Islet precursor cell (in vitro differentiated cells): ENCODE measurements around the gene GRAMD4.

ENCODE experiments used
- DNase-seq: peaks from one replicate; pipeline ENCODE4 v3.0.0-alpha.2; 2018

Gene GRAMD4

DNA sequence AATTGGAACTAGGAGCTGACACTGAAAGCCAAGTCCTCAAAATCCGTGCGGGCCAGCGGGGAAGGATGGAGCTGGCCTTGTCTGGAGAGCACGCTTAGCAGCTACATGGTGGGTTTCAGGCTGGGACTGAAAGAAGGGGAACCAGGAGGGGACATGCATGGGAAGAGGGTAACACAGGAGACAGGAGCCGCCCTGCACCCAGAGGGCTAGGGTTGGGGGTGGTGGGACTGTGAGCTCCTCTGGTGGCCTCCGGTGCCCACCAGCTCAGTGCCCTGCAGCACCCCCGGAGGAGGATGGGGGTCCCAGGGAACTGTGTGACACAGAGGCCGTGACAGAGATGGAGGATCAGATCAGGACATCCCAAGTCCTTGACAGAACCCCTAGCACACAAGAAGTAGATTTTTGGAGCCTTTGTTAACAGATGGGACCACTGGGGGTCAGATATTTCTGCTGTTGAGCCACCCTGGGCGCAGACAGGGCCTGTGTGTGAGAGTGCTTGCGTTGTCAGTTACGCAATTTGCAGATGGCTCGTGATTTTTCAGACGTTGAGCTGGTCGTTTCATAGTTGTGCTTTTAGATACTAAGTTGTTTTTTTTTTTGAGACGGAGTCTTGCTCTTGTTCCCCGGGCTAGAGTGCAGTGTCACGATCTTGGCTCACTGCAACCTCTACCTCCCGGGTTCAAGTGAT, 21.3 kb upstream of the GRAMD4 start:
- DNase-seq = no peak

DNA sequence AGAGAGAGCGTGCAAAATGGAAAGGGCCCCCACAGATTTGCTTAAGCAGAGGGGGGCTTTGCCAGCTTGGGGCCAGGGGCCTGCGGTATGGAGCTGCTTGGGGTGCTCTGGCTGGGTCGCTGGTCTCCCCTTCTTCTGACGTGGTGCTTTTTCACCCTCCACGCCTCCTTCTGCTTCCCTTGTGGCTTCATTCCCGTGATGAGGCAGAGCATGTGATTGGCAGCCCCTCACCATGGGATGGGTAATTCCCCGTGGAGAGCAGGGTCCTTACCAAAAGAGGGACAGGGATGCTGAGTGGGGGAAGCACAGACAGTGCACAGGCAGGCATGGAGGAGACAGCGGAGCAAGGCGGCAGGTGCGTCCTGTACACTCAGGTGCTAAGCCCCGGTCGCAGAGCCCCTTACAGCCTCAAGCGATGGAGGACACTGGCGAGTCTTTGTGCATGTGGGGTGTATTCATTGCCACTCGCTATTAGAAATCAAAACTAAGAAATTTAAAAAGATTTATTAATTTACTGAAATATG, 19.9 kb upstream of the GRAMD4 start:
- DNase-seq = no peak

DNA sequence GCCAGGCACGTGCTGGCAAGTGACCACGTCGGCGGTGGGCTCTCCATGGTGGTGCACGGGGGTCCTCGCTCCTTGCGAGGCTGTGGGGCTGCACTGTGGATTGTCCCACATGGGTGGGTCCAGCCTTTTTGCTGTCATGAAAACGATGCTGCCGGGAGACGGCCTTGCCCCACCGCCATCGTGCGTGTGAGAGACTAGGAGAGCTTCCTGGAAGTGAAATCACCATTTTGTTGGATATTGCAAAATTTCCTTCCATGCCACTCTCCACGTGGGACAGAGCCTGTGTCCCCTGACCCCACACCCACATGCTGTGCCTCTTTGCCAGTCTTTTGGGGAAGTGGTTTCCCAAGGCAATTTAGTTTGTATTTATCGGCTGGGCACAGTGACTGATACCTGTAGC, 18.2 kb upstream of the GRAMD4 start:
- no peak for DNase-seq

DNA sequence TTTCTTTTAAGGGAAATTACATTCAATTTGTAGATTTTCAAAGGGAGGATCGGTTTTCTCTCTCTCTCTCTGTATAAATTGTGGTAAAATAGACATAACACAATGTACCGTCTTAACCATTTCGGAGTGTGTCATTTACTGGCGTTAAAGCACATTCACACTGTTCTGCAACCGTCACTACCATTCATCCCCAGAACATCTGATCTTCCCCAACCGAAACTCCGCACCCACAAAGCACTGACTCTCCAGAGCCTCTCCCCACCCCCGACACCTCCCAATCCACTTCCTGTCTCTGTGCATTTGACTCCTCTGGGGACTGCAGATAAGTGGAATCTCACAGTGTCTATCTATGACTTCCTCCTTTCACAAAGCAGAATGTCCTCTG, 15.9 kb upstream of the GRAMD4 start:
- no peak for DNase-seq

DNA sequence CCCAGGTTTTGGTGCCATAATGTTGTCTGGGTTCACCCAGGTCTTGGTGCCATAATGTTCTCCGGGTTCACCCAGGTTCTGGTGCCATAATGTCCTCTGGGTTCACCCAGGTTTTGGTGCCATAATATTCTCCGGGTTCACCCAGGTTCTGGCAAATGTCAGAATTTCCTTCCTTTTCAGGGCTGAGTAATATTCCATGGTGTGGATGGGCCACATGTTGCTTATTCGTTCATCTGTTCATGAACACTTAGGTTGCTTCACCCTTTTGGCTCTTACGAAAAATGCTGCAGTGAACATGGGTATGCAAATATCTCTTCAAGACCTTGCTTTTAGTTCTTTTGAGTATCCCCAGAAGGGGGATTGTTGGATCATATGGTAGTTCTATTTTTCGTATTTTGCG, 15.1 kb upstream of the GRAMD4 start:
- no peak for DNase-seq

DNA sequence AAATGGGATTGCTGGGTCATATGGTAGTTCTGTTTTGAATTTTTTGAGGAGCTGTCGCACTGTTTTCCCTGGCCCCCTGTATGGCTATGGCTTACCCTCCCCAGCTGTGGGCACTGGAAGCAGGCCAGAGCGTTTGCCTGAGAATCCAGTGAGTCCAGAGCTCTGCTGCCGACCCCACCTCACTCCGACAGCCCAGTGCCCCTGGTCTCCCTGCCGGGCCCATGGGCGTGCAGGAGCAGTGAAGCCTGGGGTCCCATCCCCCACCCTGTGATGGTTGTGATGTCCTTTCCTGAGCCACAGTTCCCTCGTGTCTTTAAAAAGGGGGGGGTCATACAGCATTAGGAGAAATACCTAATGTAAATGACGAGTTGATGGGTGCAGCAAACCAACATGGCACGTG, 13.3 kb upstream of the GRAMD4 start:
- DNase-seq = no peak

DNA sequence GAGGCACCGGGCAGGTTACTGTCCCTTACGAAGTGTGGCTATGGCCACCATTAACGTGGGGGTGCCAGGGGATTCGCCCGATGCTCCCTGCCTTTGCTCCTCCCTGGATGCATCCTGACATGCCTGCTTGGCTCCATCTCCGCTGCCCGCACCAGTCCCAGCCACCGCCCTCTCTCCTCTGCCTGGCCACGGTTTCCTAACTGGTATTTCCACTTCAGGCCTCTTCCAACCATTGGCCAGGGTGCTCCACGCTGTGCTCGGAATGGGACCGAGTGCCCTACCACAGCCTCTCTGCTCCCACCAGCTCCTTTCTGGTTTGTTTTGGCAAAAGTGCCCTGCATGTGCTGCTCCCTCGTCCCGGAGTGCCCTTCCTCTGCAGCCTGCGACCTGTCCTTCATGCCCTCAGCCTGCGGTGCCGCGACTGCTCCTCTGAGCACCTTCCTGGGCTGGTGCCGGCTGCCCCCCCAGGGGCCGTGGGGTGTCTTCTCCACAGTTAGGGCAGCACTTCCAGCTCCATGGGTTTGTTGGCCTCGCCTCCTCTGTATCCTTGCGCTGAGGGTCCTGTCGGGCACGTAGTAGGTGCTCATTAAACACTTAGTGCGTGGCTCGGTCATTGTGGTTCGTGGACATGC, 12.6 kb upstream of the GRAMD4 start:
- no peak for DNase-seq

DNA sequence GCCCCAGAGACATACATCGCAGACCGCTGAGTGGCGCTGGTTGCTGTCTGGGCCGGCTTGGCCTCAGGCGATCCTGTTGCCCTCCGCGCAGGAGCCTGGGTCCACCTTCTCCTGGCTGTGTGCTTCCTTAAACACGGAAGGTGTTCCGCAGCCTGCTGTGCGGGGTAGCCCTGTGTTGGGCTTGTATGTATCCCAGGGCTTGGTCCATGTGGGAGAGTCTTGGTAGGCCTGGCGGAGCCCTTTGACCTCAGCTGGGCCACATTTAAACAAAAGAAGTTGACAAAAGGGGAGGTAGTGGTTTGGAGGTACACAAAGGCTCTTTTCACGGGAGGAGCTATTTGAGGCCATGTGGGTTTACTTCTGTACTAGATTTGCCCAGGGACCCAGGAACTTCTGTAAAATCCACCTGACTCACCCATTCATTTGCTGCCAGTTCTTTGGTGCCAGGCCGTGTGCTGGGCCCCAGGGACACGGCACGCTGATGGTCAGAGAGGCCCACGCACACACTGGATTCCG, 11.0 kb upstream of the GRAMD4 start:
- DNase-seq = no peak

DNA sequence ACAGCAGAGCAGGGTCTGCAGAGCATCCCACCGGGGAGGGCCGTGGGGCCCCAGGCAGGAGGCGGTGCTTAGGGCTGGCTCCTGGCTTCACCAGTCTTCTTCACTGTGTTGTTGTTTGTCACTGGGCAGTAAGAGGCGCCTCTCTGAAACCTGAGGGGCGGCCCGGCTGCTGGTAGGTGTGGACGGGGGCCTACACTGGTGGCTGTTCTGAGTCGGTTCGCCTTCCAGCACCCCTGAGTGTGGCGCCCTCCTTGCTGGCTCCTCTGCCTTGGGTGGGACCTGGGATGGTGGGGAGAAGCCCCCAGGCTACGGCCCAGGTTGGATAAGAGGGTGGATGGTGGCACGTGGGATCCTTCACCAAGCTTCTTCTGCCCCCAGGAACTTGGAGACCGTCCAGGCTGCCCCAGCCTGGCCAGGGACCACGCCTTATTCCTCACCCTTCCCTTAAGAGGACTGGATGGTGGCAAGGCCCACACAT, 10.4 kb upstream of the GRAMD4 start:
- no peak for DNase-seq

DNA sequence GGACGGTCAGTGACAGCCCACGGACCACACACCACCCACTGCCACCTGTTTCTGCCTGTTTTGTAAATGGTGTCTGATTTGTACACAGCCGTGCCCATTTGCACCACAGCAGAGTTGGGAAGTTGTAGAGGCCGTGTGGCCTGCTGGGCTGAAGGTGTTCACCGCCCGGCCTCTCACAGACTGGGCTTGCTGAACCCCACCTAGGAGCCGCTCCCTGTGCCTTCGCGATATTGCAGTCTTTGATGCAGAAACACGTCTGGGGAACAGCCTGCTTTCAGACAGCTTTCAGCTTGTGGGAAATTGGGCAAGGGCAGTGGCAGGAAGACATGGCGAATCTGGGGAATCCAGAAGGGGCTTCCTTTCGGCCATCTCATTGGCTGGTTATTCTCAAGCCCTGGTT, 9.8 kb upstream of the GRAMD4 start:
- no peak for DNase-seq

DNA sequence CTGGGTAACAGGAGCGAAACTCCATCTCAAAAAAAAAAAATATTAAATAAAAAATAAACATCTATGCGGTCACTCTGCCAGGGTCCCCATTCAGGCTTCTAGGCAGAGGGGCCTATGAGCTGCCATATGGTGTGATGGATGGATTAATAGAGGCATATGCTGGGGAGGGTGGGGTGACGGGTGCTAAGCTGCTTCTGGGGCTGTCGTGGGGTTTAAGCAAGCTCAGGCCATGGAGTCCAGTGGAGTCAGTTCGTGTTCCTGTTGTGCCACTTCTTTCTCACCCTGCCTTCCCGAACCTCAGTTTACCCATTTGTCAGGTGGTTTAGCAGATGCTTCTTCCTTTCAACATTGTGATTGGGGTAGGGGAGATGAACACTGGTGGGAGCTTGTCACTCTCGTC, 9.0 kb upstream of the GRAMD4 start:
- no peak for DNase-seq

DNA sequence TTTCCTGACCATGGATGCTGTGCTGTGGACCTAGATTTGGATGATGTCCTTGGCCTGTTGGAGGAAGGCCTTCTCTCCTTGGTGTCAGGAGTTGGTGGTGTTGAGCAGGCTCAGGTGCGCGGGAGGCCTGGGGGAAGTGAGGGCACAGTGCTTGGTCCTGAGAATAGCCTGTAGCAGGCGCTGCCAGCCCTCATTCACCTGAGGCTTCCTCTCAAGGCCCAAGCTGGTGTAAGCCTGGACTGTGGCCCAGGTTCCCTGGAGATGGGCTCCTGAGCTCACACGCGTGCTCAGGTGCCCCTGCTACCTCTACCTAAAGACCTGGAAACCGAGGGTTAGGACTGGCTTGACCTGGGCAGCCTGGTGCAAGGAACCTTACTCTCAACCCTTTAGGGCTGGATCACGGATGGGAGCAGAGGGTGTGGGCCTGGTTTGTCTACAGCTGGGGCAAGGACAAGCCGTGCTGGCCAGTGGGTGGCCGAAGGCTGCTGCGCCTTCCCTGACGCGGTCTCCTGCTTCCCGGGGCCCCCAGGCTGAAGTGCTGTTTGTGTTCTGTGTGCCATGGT, 7.8 kb upstream of the GRAMD4 start:
- DNase-seq = no peak

DNA sequence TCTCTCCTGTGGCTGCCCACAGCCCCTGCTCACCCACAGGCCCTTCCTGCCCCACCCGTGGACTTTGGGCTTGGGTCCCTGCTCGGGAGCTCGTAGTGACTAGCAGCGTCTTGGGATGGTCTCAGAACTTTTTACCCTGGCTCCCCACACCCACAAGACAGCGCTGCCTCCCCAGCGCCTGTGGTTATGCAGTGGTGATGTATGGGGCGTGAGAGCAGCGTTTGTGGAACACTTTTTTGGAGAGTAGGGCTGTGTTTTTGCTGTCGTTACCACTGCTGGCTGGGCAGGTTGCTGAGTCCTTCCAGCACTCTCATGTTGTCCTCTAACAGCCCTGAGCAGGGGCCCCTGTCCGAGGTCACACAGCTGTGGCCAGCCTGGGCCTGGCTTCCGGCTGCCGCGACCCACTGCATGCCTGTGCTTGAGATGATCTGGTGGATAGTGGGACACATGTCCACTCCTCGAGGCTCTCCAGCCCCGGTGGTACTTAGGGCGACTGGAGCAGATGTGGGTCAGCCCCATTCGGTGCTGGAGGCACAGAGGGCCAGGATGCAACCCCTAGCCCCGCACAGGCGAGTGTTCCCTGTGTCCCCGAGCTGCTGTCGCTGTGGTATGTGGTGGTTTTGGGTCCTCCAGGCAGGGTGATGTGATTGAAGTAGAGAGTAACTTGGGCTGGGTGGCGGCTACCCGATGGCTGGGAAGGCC, 7.1 kb upstream of the GRAMD4 start:
- DNase-seq = no peak

DNA sequence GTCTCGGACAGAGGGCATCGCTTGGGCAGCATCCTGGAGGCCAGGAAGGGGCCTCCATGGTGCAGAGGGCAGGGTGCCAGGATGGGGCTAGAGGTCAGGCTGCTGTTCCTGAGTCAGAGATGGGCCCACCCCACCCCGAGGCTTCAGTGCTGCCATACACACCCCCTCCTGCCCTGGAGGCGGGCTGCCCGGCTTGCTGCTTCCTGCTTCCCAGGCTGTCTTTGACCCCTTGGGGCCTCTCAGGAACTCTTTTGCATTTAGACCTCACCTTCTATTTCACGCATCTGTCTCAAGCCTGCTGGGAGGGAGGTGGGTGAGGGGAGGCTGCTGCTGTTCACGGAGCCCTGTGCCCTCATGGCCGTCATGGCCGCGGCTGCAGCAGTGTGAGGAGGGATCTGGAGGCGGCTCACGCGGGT, 6.6 kb upstream of the GRAMD4 start:
- DNase-seq = no peak

DNA sequence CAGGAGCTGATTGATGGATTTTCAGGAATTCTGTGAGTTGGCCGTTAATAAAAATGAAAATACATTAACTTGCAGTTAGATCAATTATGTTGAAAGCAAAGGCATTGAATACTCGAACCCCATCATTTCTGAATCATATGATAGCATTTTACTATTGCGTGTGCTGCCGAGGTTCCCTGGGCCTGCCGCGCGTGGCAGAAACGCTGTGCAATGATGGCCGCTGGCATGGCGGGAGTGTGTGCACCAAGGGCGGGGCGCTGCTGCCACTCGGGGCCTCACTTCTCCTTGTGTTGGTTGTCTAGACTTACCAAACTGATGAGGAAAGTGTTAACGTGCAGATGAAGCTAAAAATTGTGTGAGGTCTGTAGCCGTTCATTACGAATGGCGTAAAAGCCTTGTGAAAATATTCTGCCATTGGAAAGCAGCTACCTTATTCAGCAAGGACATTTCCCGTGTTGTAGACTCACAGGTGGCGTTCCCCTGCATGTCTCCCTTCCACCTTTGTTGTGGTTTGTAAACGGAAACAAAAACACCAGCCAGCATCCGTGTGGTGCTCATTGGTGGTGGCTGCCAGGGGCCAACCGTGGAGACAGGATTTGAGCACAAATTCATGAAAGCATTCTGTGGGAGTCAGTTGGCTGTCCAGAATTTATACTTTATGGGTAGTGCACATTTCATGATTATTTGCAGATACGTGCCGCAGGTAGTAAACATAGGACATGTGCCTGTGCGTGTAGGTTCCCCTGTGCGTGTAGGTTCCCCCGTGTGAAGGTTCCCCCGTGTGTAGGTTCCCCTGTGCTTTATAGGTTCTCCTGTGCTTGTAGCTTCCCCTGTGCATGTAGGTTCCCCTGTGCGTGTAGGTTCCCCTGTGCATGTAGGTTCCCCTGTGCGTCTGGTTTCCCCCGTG, 5.9 kb upstream of the GRAMD4 start:
- DNase-seq = no peak

DNA sequence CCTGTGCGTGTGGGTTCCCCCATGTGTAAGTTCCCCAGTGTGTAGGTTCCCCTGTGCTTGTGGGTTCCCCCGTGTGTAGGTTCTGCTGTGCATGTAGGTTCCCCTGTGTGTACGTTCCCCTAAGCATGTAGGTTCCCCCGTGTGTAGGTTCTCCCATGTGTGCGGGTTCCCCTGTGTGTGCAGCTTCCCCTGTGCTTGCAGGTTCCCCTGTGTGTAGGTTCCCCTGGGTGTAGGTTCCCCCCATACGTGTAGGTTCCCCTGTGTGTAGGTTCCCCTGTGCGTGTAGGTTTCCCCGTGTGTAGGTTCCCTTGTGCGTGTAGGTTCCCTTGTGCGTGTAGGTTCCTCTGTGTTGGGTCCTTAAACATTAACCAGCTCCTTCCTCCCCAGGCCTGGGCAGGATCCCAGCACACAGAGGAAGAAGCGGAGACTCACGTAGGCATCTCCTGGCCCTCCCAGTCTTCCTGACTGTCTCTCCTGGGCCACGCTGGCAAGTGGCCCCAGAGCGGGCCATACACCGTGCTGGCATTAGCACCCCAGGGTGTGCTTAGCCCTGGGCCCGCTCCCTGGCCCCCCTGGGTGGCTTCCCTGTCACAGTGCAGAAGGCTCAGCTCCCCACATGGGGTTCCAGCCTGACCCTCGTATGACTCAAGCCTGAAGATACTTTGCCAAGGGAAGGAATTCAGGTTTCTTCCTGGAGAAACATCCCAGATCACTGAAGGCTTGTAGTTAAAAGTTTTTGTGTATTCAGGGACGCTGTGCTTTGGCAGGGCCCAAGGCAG, 2.8 kb upstream of the GRAMD4 start:
- DNase-seq = no peak

DNA sequence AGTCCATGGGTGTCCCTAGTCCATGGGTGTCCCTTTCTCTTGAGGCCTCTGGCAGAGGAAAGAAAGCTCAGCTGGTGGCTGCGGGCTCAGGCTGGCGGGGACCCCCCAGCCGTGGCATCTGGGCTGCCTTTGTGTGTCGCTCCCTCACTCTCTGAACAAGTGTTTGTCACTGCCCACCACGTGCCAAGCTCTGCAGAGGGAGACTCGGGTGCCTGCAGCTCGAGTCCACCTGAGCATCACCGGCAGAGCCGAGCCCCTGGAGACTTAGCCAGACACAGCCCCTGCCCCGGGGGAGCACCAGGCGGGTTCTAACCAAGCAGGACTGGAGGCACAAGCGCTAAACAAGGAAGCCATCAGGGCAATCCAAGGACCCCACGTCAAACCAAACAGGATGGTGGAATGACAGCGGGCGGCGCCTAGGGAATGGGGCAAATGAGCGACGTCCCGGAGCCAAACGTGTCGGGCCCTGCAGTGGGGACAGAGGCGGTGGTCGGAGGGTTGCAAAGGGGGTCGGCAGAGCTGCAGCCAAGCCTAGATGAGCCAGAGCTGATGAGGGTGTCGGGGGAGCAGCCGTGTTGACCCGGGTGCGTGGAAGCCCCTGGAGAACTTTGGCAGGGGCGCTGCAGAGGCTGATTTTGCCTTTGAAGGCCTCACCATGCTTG, 2.1 kb upstream of the GRAMD4 start:
- no peak for DNase-seq

DNA sequence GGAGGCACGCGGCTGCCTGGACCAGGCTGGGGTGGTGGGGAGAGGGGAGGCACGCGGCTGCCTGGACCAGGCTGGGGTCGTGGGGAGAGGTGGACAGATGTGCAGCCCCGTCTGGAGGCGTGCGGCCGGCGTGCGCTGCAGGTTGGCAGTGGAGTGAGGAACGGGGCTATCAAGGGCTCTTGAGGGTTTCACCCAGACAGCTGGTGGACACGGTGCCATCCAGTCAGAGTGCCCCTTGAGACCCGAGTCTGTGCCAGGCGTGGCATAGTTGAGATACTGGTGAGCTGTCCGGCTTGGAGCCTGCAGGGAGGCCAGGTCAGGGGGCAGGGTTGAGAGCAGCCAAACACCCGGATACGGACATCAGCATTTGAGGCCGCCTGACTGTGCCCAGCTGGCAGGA, 1.5 kb upstream of the GRAMD4 start:
- DNase-seq = no peak

DNA sequence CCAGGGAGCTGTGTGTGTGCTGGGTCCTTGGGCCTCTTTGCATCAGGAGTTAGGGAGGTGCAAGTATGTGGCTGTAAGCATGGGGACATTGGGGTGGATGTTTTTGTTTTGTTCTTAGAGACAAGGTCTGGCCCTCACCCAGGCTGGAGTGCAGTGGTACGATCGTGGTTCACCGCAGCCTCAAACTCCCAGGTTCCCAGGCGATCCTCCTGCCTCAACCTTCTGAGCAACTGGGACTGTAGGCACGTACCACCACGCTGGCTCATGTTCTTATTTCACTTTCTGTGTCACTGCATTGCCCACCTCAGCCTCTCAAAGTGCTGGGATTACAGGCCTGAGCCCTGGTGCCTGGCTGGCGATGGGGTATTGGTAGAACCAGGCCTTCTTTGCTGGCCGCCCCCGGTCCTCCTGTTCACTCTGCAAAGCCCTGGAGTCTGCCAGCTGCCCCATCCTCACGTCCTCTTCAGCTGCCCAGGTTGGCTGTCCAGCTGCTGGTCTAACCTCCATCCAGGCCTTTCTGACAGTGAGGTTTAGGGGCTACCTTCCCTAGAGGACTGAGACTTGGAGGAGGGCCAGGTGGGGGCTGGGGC, 851 bp upstream of the GRAMD4 start:
- DNase-seq = no peak

DNA sequence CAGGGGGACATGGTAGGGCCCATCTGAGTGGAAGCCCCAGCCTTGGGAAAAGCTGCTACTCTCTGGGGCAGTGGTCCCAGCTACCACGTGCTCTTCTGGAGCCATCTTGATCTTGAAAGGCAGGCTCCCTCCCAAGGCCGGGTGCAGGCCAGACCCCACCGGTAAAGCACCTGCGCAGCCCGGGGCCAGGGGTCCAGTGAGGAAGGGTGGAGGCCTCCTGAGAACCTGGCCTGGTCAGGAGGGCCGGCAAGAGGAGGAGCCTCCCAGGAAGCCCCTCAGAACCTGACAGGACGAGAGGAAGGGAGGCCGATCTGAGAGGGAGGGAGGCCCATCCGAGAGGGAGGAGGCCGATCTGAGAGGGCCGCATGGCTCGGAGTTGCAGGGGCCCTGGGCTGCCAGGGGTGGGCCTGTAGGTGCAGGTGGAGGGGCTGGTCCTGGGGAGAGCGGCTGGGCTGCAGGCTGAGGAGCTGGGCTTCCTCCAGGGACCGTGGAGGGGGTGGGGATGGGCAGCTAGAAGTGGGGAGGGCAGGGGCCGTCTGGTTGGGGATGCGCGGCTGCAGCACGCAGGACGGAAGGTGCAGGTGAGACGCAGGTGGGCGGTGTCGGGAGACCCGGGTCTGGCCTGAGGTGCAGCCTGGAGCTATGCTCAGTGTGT, 529 bp downstream of the GRAMD4 start:
- no peak for DNase-seq
